Astrocyte of the spinal cord (primary cell): Measurements from ENCODE around the gene RAD54L2.
"Not testable (repeated sequence)": the region's sequence is repeated elsewhere in the genome, so short reads cannot be mapped to it uniquely, and the experiment has no call there.

ENCODE experiments used
- DNase-seq: peaks from one replicate; pipeline ENCODE4 v3.0.0; 2011; ENCODE audit warnings: low read depth, low spot score
- H3K4me3 ChIP-seq: 2 replicates; pipeline ENCODE4 v1.5.1; 2011; ENCODE audit warnings: low read depth, mild to moderate bottlenecking, low read length, moderate library complexity
- CTCF ChIP-seq: IDR thresholded peaks from 2 replicates; pipeline ENCODE4 v1.5.1; 2012; ENCODE audit warnings: low read depth, mild to moderate bottlenecking, low read length, inconsistent platforms
- in situ Hi-C: cut with HindIII; loops from 2 replicates; pipeline ENCODE4 v1.10.0; 2017; ENCODE audit warnings: low sequenced_read_pairs

RAD54L2 gene

GRCh38 chr3:51530485-51530884 is 8.0 kb upstream of the RAD54L2 start:
- in situ Hi-C loops: no loop called here
- TF ChIP-seq CTCF: no peak
- DNase-seq: no peak
- no peak overlapping the region for H3K4me3 ChIP-seq

- in situ Hi-C loops: no loop called here
- no peak for TF ChIP-seq CTCF
- H3K4me3 ChIP-seq: no peak overlapping the region
- DNase-seq: no peak
Measured at GRCh38 chr3:51535146-51536019, 3.1 kb upstream of the RAD54L2 start.

GRCh38 chr3:51537631-51538030 is 888 bp upstream of the RAD54L2 start:
- in situ Hi-C loops, DNase-seq: not testable (repeated sequence)
- peak overlapping the region; percentile 86 for H3K4me3 ChIP-seq

- DNase-seq: no peak
- no peak for TF ChIP-seq CTCF
- H3K4me3 ChIP-seq: peak overlapping the region; percentile 86
- in situ Hi-C loops: no loop called here
Measured at GRCh38 chr3:51538115-51538458, 432 bp upstream of the RAD54L2 start.

GRCh38 chr3:51539291-51539941 is 897 bp downstream of the RAD54L2 start:
- peak overlapping the region; percentile 86 for H3K4me3 ChIP-seq
- in situ Hi-C loops: no loop called here
- TF ChIP-seq CTCF: no peak
- DNase-seq: peak; percentile 56

GRCh38 chr3:51542596-51542995 is 4.1 kb downstream of the RAD54L2 start:
- DNase-seq, H3K4me3 ChIP-seq, in situ Hi-C loops: not testable (repeated sequence)

GRCh38 chr3:51544011-51544775 is 5.7 kb downstream of the RAD54L2 start:
- no peak overlapping the region for H3K4me3 ChIP-seq
- TF ChIP-seq CTCF: no peak
- in situ Hi-C loops: no loop called here
- no peak for DNase-seq
